NCI-H1417 treated with DMSO at 0.1 percent for 48 hours (cell line): Measurements from ENCODE around the gene NCOA3.
"Not testable (repeated sequence)": the region's sequence is repeated elsewhere in the genome, so short reads cannot be mapped to it uniquely, and the experiment has no call there.

Experiments
- DNase-seq: peaks from one replicate; lab custom pipeline; 2025; lab: John Stamatoyannopoulos, UW

Gene NCOA3

DNA sequence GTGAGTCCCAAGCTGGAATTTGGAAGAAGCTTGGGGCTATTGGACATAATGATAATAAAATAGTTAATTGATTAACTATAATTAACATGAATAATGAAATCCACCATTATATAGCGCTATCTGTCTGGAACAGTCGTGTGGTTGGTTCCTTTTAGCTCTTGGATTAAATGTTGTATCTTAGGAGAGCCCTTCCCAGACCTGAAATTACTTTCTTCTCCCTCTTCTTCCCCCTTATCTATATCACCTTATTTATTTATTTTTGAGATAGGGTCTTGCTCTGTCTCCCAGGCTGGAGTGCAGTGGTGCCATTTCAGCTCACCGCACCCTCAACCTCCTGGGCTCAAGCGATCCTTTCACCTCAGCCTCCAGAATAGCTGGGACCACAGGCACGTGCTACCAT lies 64.6 kb downstream of the NCOA3 start:
- no peak for DNase-seq

DNA sequence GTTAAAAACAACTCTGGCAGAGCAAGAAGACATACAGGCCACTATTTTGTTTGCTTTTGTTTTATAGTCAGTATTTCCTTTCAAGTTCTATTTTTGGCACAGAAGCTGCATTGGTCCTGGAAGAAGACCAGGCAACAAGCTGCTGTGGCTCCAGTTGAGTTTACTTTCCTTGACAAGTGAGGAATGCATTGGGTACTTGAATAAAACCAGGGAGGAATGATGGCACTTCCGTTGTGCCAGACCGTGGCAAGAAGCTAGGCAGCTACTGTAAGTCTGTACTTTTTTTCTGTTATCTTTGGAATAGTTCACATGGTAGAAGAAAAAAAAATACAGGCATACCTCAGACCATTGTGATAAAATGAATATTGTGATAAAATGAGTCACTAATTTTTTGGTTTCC lies 66.3 kb downstream of the NCOA3 start:
- no peak for DNase-seq

DNA sequence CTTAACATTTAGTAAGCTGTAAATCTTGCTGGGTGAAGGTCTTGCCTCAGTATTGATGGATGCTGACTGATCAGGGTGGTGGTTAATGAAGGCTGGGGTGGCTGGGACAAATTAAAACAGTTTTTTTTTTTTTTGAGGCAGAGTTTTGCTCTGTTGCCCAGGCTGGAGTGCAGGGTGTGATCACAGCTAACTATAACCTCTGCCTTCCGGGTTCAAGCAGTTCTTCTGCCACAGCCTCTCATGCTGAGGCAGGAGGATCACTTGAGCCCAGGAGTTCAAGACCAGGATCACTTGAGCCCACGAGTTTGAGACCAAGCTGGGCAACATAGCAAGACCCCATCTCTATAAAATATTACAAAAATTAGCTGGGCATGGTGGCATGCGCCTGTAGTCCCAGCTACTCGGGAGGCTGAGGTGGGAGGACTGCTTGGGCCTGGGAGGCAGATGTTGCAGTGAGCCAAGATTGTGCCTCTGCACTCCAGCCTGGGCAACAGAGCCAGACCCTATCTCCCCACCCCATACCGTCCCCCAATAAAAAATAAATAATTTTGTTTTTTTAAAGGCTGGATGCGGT lies 67.2 kb downstream of the NCOA3 start:
- DNase-seq = no peak

DNA sequence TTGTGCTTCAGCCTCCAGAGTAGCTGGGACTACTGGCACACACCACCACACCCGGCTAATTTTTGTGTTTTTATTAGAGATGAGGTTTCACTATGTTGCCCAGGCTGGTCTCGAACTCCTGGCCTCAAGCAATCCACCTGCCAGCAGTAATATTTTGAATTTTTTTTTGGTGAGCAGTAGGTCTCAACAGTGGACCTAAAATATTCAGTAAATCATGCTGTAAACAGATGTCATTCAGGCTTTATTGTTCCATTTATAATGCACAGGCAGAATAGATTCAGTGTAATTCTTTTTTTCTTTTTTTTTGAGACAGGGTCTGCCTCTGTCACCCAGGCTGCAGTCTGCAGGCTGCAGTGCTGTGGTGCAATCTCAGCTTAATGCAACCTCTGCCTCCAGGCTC lies 69.7 kb downstream of the NCOA3 start:
- DNase-seq = no peak

DNA sequence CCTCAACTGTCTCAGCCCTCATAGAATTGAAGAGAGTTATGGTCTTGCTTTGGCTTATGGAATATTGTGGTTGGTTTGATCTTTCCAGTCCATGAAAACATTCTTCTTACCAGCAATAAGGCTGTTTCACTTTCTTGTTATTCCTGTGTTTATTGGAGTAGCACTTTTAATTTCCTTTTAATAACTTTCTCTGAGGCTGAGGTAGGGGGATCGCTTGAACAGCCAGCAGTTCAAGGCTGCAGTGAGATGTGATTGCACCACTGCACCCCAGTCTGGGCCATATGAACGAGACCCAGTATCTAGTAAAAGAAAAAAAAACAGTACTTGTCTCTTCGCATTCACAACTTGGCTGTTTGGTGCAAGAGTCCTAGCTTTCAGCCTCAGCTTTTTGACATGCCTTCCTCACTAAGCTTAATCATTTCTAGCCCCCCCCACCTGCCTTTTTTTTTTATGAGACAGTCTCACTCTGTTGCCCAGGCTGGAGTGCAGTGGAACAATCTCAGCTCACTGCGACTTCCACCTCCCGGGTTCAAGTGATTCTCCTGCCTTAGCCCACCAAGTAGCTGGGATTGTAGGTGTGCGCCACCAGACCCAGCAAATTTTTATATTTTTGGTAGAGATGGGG lies 70.5 kb downstream of the NCOA3 start:
- no peak for DNase-seq

DNA sequence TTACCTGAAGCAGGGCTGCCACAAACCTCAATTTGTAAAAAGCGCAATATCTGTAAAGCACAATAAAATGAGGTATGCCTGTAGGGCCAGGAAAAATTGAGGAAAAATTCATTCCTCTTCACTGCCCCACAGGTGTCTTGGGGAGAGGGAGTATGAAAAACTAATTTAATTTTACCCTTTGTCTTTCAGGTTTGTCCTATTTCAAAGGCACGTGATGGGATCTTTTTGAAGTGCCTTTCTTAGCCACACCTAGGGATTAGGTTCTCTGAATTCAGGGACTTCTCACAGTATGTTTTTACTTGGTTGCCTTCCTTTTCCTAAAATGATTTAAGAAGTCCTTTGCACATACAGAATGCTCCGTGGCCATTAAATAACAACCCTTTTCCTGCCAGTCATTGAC lies 71.9 kb downstream of the NCOA3 start:
- no peak for DNase-seq

DNA sequence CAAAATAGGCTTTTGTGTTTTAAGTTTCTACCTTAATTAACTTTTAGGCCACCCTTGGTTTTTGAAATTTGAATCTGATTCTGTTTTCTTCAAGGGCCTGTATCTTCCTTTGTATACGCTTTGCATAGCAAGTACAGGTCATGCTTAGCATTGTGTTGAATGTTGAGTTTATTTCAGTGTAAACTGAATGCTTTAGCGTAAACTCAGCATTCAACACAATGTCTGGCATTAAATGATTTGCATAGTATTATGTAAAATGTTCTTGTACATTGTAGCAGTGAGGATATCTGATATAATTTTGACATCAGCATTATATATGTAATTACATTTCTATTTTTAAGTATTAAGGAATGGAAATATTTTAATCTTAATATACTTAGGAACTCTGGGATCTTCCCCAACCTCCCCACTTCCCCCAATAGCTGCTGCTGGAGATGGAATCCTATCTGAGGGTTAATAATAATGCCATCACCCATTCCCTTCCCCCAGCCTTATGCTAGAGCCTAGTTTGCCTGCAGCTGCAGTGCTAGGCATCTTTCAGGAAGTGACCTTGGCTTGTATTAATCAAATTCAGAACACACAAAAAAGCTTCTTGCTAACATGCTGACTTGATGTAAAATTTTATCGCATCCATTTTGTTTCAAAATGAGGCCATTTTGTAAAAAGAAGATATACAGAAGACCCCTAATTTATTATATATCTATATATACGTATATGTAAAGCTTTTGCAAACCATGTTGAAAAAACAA lies 73.1 kb downstream of the NCOA3 start:
- DNase-seq = no peak

DNA sequence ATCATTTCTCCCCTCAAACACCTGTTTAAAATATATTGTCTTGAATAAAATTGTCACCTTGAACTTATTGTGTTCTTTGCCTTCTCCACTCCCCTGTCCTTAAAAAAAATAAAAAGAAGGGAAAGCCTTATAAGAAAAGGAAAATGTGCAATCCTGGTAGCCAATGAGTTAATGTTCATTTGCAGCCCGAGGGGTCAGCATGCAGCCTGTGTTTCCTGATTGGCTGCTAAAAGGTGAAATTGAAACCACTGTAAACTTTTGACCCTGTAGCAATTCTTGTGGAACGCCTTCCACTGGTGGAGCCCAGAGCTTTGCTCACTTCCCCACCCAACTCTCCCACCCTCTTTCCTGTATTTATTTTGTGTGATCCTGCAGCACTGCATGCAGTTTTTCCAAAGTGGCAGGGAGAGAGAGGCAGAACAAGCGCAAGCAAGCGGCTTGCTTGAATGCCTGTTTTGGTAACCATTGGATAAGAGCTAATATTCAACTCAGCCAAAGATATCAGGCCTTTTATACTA lies 74.9 kb downstream of the NCOA3 start:
- DNase-seq = no peak

DNA sequence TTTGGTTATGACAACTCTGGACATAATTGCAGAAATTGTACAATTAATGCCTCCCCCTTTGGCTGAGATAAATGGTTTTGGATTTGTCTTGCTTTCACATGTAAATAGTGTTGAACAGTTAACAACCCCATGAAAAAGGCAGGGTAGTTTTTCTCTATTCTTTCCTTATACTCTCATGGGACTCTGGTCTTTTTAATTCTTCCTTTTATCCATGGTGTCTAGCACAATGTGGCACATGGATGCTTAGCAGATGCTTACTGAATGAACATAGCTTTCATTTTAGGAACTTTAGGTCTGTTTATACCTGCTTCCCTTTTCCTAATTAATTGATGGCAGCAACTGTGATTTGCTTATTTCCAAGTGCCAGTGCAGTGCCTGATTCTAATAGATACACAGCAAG lies 75.6 kb downstream of the NCOA3 start:
- DNase-seq = no peak

DNA sequence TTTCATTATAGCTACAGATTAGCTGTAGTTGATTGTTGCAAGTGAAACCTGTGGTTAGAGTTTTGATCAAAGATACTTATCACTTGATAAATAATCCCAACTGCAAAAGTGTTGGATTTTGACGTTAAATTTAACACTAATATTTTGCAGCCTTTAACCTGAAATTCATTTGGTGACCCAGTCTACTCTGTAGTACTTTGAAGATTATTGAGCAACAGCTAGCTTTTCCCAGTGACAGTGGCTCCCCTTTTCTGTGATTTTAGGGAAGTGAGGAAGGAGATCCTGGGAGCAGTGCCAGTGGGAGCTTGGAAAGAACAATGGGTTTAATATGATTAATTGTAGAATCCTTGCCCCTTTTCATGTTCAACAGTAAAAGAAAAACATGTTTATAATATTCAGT lies 76.9 kb downstream of the NCOA3 start:
- DNase-seq = no peak

GRCh38 chr20:47580686-47581085 lies 79.0 kb downstream of the NCOA3 start:
- not testable (repeated sequence) for DNase-seq

DNA sequence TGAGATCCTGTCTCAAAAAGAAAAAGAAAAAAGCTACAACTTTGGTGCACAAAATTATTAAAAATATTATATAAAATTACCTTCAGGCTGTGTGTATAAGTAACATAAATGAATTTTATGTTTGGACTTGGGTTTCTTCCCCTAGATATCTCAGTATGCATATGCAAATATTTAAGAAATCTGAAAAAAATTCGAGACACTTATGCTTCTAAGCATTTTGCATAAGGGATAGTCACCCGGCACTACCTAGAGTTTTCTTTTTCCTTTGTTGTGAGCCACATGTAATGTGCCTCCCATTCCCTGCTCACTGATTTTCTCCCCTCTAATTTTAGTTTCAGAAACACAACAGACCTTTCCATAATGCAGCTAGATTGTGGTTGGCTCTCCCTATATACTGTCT lies 79.4 kb downstream of the NCOA3 start:
- no peak for DNase-seq

DNA sequence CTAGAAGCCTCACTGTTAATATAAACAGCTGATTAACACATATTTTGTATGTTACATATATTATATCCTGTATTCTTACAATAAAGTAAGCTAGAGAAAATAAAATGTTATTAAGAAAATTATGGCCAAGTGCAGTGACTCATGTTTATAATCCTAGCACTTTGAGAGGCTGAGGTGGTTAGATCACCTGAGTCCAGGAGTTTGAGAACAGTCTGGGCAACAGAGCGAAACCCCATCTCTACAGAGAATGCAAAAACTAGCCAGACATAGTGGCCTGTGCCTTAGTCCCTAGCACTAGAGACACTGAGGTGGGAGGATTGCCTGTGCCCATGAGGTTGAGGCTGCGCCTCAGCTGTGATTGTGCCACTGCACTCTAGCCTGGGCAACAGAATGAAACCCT lies 81.9 kb downstream of the NCOA3 start:
- DNase-seq = no peak

- no peak for DNase-seq
These were observed 83.5 kb downstream of the NCOA3 start for GRCh38 chr20:47585087-47585747.

- no peak for DNase-seq
These were observed 85.1 kb downstream of the NCOA3 start for GRCh38 chr20:47586649-47587294.

DNA sequence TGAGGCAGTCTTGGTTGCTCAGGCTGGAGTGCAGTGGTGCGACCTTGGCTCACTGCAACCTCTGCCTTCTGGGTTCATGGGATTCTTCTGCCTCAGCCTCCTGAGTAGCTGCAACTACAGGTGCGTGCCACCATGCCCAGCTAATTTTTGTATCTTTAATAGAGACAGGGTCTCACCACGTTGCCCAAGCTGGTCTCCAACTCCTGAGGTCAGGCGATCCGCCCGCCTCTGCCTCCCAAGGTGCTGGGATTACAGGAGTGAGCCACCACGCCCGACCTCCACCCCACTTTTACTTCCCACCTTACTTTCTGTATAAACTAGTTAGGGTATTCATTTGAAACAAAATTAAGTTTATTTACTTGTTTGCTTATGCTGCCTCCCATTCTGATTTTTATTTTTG lies 86.5 kb downstream of the NCOA3 start:
- no peak for DNase-seq

DNA sequence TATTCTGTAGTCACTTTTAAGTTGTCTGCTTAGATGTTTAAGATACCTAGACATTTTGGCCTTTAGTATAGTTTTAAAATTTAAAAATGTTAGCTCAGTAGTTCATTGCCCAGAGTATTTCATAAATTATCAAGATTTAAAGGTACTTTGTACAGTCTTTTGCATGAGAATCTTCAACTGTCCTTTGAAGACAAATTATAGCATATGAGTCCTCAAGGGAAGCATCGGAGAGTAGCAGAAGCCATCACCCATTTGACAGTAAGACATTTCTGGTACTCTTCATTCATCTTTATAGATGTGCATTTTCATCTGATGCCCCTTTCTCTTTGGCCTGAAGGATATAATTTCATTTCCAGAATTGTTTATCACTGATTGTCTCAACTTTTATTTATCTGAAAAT lies 89.5 kb downstream of the NCOA3 start:
- DNase-seq = no peak

DNA sequence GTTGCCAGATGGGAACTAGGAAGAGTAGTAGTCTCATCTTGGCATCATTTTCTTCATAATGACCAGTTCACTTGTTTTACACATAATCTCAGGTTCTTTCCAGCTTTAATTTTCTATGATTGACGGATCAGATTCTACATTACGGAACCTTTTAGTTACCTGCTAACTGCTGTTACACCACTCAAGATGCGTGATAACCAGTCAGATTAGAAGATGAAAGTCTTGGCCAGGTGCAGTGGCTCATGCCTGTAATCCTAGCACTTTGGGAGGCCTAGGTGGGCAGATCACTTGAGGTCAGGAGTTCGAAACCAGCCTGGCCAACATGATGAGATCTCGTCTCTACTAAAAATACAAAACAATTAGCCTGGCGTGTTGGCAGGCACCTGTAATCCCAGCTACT lies 92.5 kb downstream of the NCOA3 start:
- DNase-seq = no peak

DNA sequence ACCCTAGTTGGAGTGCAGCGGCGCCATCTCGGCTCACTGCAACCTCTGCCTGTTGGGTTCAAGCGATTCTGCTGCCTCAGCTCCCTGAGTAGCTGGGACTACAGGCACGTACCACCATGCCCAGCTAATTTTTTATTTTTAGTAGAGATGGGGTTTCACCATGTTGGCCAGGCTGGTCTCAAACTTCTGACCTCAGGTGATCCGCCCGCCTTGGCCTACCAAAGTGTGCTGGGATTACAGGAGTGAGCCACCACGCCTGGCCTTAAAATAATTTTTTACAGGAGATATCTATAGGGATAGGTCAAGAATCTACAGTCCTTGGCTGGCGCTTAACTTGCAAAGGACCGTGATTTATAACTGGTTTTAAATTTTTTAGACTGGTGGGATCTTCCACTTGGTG lies 93.5 kb downstream of the NCOA3 start:
- not testable (repeated sequence) for DNase-seq

DNA sequence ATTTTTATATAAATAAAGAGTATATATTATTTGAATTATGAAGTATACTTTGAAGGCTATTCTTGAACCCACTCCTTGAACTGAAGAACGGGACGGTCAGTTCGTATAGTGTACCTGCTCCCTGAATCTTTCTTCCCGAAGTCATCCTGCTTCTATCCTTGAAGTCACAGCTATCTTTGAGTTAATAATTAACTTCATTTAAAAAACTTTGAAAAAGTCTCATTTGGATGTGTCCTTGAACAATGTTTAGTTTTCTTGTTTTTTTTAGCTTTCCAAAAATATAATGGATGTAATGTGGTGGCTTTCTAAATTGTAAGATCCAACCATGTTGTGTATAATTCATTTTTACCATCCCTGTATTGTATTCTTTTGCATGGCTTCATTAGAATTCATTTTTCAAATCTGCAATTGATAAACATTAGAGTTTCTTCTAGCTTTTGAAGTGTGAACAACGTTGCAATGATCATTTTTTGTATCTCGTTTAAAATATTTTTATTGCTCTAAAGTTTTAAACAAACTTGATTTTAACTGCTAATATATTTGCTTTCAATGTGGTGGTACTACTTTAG lies 94.4 kb downstream of the NCOA3 start:
- DNase-seq = no peak

DNA sequence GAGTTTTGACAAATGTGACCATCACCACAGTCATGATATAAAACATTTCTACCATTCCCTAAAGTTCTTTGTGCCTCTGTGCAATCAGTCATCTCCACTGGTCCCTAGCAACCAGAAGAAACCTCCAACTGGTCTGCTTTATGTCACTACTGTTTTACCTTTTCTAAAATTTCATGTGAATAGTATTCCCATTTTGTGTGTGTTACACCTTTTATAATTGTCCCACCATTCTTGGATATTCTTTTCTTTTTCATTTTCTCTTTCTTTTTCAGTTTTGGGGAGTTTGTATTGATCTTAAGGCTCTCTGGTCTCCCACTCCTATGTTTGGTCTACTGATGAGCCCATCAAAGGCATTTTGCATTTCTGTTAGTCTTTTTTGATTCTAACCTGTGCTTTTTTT lies 95.4 kb downstream of the NCOA3 start:
- DNase-seq = no peak
